HG02943 (cell line): ENCODE results near the gene SCAMP1.

Experiments used
- ATAC-seq: cut with Tn5 transposase; IDR thresholded peaks from one replicate; pipeline ENCODE4 v1.9.1; 2021; ENCODE audit warnings: mild to moderate bottlenecking, low read depth, moderate library complexity; ENCODE audit not compliant: unreplicated experiment

SCAMP1 gene

GRCh38 chr5:78509884-78510769, 149.7 kb downstream of the SCAMP1 start:
- peak; percentile 75 for ATAC-seq

GRCh38 chr5:78511121-78511906, 150.9 kb downstream of the SCAMP1 start:
- ATAC-seq, result no peak

DNA sequence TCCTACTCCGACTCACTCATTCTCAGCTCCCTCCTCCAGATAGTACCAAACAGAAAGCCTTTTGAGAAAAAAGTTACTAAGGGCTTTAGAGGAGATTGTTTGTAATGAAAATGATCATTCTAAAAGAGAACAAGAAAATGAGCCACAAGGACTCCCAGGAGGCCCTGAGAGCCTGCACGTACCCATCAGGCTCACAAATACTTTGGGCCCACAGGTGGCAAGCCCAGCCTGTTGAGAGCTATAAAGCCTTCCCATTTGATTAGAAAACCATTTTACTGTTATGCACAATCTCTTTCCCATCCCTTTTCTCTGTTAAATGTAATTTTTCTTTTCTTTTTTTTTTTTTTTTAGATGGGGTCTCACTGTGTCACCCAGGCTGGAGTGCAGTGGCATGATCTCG, 152.0 kb downstream of the SCAMP1 start:
- no peak for ATAC-seq

GRCh38 chr5:78513441-78513840, 153.0 kb downstream of the SCAMP1 start:
- ATAC-seq, result no peak

GRCh38 chr5:78514427-78515330, 154.3 kb downstream of the SCAMP1 start:
- ATAC-seq, result no peak

DNA sequence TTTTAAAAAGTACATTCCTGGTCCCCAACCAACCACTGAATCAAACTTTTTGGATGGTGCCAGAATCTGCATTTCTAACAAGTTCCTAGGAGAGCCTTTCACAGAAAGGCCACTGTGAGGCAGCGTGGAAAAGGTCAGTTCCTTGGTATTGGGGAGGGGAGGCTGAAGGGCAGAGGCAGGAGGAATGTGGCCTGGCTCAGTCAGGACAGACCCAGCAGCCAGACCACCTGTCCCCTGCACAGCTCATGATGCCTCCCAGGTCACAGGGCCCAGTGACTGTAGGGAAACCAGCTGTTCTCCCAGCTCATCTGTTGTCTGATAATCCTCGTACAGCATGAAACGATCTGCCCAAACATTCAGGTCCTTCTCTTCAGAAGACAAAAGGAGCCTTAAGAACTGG, 155.3 kb downstream of the SCAMP1 start:
- ATAC-seq, result no peak

DNA sequence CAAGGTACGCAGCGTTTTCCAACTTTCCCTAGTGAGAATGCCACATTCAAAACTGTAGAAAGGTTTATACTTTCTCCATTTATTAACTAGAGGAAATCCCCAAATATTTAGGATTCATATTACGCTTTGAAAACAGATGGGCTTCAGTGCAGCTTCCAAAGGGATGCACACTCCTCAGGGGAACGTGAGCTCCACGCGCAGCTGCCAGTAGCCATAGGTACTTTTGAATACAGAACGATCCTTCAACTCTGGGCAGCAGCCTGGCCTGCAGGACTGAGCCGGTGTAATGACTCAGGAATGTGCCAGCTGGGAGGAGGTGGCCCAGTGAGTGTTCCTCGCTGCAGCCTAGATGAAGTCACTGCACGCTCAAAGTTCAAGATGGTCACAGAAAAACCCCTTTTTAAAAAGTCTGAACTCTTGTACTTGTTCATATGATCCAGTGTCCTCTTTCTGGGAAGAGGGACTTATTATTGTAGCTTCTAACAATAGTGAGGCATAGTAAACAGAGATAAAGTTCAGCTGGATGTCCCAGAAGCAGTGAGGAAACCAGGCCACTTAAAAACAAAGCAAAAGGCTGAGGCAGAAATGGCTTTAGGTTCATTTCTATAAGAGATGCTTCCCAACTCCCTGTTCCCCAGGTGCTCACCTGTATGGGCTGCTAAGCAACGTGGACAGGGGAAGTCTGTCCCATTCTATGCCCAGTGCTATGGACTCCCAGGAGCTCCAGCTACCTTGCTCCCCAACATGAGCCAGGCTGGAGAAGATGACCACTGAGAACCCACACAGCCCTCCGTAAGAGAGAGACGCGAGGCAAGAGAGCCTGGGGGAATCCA, 158.2 kb downstream of the SCAMP1 start:
- ATAC-seq, result no peak

GRCh38 chr5:78519198-78519941, 159.0 kb downstream of the SCAMP1 start:
- no peak for ATAC-seq

- ATAC-seq, result no peak
Observed at GRCh38 chr5:78521455-78521854, 161.0 kb downstream of the SCAMP1 start.

DNA sequence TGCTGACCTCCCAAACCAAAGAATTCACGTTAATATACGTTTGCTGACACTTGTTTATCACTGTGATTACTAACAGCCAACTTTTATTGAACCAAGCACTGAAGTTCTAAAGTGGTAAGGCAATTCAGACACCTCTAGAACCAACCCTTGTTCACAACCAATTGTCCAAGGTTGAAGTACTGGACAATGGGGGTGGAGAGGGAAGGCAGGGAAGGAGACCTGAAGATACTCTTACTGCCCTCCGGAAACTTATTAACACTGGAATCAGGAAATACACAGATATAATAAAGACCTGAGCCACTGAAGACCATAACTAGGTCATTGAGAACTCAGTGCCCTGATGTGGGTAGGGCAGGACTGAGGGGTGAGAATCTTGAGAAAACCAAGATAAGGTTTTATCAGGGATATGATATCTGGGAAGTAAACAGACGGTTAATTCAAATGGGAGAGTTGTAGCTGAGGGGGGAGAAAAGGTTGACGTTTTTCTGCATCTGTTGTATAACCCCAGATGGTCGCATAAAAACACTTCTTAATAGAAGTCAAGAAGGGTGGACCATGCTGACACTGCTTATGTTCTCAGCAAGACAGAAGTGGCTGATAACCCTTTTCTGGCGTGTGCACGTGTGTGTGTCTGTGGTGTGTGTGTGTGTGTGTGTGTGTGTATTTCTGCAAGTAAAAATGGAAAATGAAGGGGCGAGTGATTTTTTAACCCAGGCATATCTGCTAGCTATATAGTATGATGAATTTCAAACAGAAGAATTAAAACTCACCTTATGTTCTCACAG, 162.3 kb downstream of the SCAMP1 start:
- ATAC-seq, result no peak

DNA sequence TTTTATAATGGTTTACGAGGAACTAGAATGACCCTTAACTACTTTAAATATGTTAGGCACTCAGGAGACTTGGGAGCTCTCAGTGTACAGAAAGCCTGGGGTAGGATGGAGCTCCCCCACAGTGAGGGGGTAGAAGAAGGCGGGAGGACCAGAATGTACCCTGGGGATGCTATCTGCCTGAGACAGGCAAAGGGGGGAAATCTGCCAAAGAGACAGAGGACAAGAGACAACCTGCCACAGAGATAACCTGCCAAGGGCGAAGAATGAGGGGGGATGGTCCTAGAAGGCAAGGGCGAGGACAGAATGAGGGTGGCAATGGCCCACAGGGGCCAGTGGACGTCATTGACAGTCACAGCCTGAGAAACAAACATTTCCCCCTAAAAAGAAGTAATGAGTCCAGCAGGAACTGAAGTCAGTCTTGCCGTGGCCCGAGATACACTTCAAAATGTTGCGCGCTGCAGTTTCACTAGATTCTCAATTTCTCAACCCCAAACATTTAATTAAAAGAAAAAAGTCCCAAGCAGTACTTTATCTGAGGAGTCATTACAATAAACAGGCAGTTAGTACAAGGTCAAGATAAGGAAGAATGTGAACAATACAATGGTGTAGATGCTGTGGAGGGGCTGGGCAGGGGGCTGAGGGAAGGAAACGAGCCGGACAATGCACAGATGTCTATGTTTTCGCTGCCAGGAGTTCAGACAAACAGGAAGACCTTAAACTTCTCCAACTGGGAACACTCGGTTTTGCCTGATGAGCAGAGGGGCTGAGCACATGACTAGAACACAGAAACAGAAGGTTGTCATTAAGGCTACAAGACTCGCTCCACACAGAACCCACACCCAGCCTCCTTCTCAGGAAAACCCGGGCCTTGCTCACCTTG, 163.1 kb downstream of the SCAMP1 start:
- ATAC-seq, result no peak

DNA sequence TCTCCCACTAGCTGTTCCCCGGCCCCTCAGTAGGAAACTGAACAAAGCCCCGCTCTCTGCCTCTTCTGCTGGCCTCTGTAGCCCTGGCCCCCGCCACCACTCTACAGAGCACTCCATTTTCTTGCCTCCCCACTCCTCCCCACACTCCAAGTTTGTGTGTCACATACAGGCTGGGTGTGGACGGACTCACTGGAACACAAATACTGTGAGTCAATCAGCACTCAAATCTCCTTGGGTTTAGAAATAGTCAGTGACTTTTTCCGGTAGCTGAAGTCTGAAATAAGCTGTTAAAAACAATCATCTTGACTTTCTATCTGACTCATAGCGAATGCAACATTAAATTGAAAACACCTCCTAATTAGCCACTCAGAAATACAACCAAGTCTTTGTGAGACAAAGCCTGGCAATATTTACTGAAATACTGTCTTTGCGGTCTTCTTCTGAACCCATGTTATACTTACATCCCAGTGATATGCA, 165.7 kb downstream of the SCAMP1 start:
- no peak for ATAC-seq

- ATAC-seq, result no peak
Observed at GRCh38 chr5:78527054-78527859, 166.8 kb downstream of the SCAMP1 start.

- no peak for ATAC-seq
Observed at GRCh38 chr5:78527925-78528324, 167.5 kb downstream of the SCAMP1 start.
